Stimulated activated CD4-positive, alpha-beta T cell treated with anti-CD3 and anti-CD28 coated beads, Interleukin-12 subunit alpha, Interleukin-12 subunit beta, amount 100 ng/mL, for 24 hours (primary cell): ENCODE measurements around the gene SLC24A4.
"Not testable (repeated sequence)": the region's sequence is repeated elsewhere in the genome, so short reads cannot be mapped to it uniquely, and the experiment has no call there.

Experiments used
- DNase-seq, 2 experiments: peaks; one replicate each; pipeline ENCODE4 v3.0.0-alpha.2; 2020; ENCODE audit warnings: low read depth in 2 of 2

SLC24A4 gene

GRCh38 chr14:92520102-92521057 lies 197.4 kb downstream of the SLC24A4 start:
- DNase-seq, result no peak

- no peak for DNase-seq
These were observed 198.1 kb downstream of the SLC24A4 start for GRCh38 chr14:92521058-92521415.

GRCh38 chr14:92523752-92524151 lies 200.8 kb downstream of the SLC24A4 start:
- no peak for DNase-seq

GRCh38 chr14:92524602-92525185 lies 201.7 kb downstream of the SLC24A4 start:
- no peak for DNase-seq

GRCh38 chr14:92525322-92526095 lies 202.5 kb downstream of the SLC24A4 start:
- DNase-seq, result no peak

- DNase-seq, result no peak
These were observed 204.8 kb downstream of the SLC24A4 start for GRCh38 chr14:92527721-92528120.

- DNase-seq, result no peak
These were observed 205.6 kb downstream of the SLC24A4 start for GRCh38 chr14:92528486-92529100.

GRCh38 chr14:92529903-92530302 lies 206.9 kb downstream of the SLC24A4 start:
- no peak for DNase-seq

- peak in 1 of 2 experiments; percentile 24 for DNase-seq
These were observed 208.3 kb downstream of the SLC24A4 start for GRCh38 chr14:92531106-92531873.

GRCh38 chr14:92532490-92533163 lies 209.7 kb downstream of the SLC24A4 start:
- no peak for DNase-seq

- DNase-seq, result no peak
These were observed 212.1 kb downstream of the SLC24A4 start for GRCh38 chr14:92534932-92535643.

- not testable (repeated sequence) for DNase-seq
These were observed 213.3 kb downstream of the SLC24A4 start for GRCh38 chr14:92536231-92536630.

GRCh38 chr14:92538412-92538985 lies 215.5 kb downstream of the SLC24A4 start:
- DNase-seq, result no peak

- no peak for DNase-seq
These were observed 216.5 kb downstream of the SLC24A4 start for GRCh38 chr14:92539419-92539818.

- no peak for DNase-seq
These were observed 216.9 kb downstream of the SLC24A4 start for GRCh38 chr14:92539875-92540274.

- DNase-seq, result no peak
These were observed 217.6 kb downstream of the SLC24A4 start for GRCh38 chr14:92540472-92541048.

GRCh38 chr14:92542766-92543554 lies 220.0 kb downstream of the SLC24A4 start:
- DNase-seq, result no peak

GRCh38 chr14:92544051-92544720 lies 221.2 kb downstream of the SLC24A4 start:
- no peak for DNase-seq
